SK-N-SH (cell line): Measurements from ENCODE around the gene SHROOM3. TPM values are rescaled to one million over a fixed set of nuclear protein-coding genes. Genes with fewer than 3 reads are reported as not detected.

ENCODE experiments used
- CTCF ChIA-PET: fragments of 300-600, 350-600 bp; formaldehyde crosslinking; extraction: SDS; loops from one replicate; lab custom pipeline; 2021; lab: Yijun Ruan, JAX
- POLR2A ChIA-PET: fragments of 350-600 bp; sonication (Branson Sonifier 250); formaldehyde crosslinking; extraction: SDS; loops from one replicate; lab custom pipeline; 2020; ENCODE audit warnings: antibody characterized with exemption, inconsistent platforms; lab: Yijun Ruan, JAX
- DNase-seq: peaks from one replicate; pipeline ENCODE4 v3.0.0; 2012
- H2AFZ ChIP-seq: fragments of 200-600 bp; sonication (generic); 2 replicates; pipeline ENCODE4 v1.8.1; 2016; ENCODE audit warnings: antibody characterized with exemption, mild to moderate bottlenecking, low read depth
- H3F3A ChIP-seq: fragments of 200-600 bp; sonication (generic); replicated peaks from 2 replicates; pipeline ENCODE3; 2016; ENCODE audit warnings: antibody characterized with exemption, mild to moderate bottlenecking; ENCODE audit not compliant: insufficient read depth
- H3K27ac ChIP-seq, 2 experiments: fragments of 200-500 bp in 1 of 2; fragments of 200-600 bp in 1 of 2; sonication (Bioruptor generic) in 1 of 2; sonication (generic), shearing (Covaris generic) in 1 of 2; 2 replicates each; pipeline versions ENCODE4 v1.5.1 to v1.6.1; 2014 to 2016; ENCODE audit warnings: low read depth in 2 of 2, inconsistent platforms in 1 of 2, low read length in 1 of 2, mild to moderate bottlenecking in 1 of 2, mixed read lengths in 1 of 2
- H3K27me3 ChIP-seq: fragments of 200-600 bp; sonication (generic), shearing (Covaris generic); 2 replicates; pipeline ENCODE4 v1.6.1; 2016; ENCODE audit warnings: mixed run types; ENCODE audit not compliant: insufficient read depth
- H3K36me3 ChIP-seq, 2 experiments: fragments of 200-500 bp in 1 of 2; fragments of 200-600 bp in 1 of 2; sonication (Bioruptor generic) in 1 of 2; sonication (generic) in 1 of 2; replicated peaks in 1 of 2; 2 replicates each; pipeline versions ENCODE3 to v1.5.1; 2014 to 2016; ENCODE audit warnings: low read length in 1 of 2, mild to moderate bottlenecking in 1 of 2; ENCODE audit not compliant: insufficient read depth in 2 of 2, control insufficient read depth in 1 of 2
- H3K4me1 ChIP-seq, 2 experiments: fragments of 200-500 bp in 1 of 2; fragments of 200-600 bp in 1 of 2; sonication (Bioruptor generic) in 1 of 2; sonication (generic), shearing (Covaris generic) in 1 of 2; 2 replicates each; pipeline versions ENCODE4 v1.5.1 to v1.6.1; 2014 to 2016; ENCODE audit warnings: low read depth in 1 of 2, low read length in 1 of 2, mixed run types in 1 of 2; ENCODE audit not compliant: insufficient read depth in 2 of 2, control insufficient read depth in 1 of 2
- H3K4me2 ChIP-seq: fragments of 200-600 bp; sonication (generic), shearing (Covaris generic); 2 replicates; pipeline ENCODE4 v1.6.1; 2017; ENCODE audit warnings: mixed run types
- H3K4me3 ChIP-seq, 2 experiments: fragments of 200-500 bp in 1 of 2; fragments of 200-600 bp in 1 of 2; sonication (Bioruptor generic) in 1 of 2; sonication (generic), shearing (Covaris generic) in 1 of 2; 2 replicates each; pipeline versions ENCODE4 v1.5.1 to v1.8.1; 2014 to 2016; ENCODE audit warnings: low read depth in 2 of 2, inconsistent platforms in 1 of 2, low read length in 1 of 2, mild to moderate bottlenecking in 1 of 2, mixed read lengths in 1 of 2, moderate library complexity in 1 of 2
- H3K79me2 ChIP-seq: fragments of 200-600 bp; sonication (generic); 2 replicates; pipeline ENCODE4 v1.8.1; 2017; ENCODE audit warnings: mild to moderate bottlenecking; ENCODE audit not compliant: insufficient read depth
- H3K9ac ChIP-seq: fragments of 200-600 bp; sonication (generic); 2 replicates; pipeline ENCODE4 v1.6.1; 2017; ENCODE audit warnings: mixed run types
- H3K9me2 ChIP-seq: fragments of 200-600 bp; sonication (generic); 2 replicates; pipeline ENCODE4 v1.6.1; 2017; ENCODE audit warnings: mixed run types
- H3K9me3 ChIP-seq: fragments of 200-600 bp; sonication (generic); 2 replicates; pipeline ENCODE4 v1.6.1; 2017; ENCODE audit warnings: mixed run types, mild to moderate bottlenecking, moderate library complexity
- H4K20me1 ChIP-seq: fragments of 200-600 bp; sonication (generic); 2 replicates; pipeline ENCODE4 v1.6.1; 2017; ENCODE audit warnings: mild to moderate bottlenecking, mixed run types; ENCODE audit not compliant: insufficient read depth
- CTCF ChIP-seq: fragments of 200-600 bp; sonication (generic); IDR thresholded peaks from 2 replicates; pipeline ENCODE4 v1.6.1; 2017; ENCODE audit warnings: antibody characterized with exemption, mild to moderate bottlenecking, moderate library complexity
- EP300 ChIP-seq, 2 experiments: IDR thresholded peaks; 2 replicates each; pipeline versions ENCODE4 v1.4.0 to v1.6.1; 2012; ENCODE audit warnings: borderline replicate concordance in 1 of 2, low read depth in 1 of 2, low read length in 1 of 2
- EZH2phosphoT487 ChIP-seq: fragments of 200-600 bp; sonication (generic); IDR thresholded peaks from 2 replicates; pipeline ENCODE4 v1.6.1; 2017; ENCODE audit warnings: low read depth, mixed run types, mild to moderate bottlenecking, antibody characterized with exemption, moderate library complexity, borderline replicate concordance
- FOSL2 ChIP-seq: IDR thresholded peaks from 2 replicates; pipeline ENCODE4 v1.4.0; 2012; ENCODE audit warnings: low read depth, mild to moderate bottlenecking, moderate library complexity, borderline replicate concordance
- FOXJ3 ChIP-seq: sonication (generic); formaldehyde crosslinking; IDR thresholded peaks from 2 replicates; pipeline ENCODE4 v1.5.1; 2020; ENCODE audit warnings: mild to moderate bottlenecking, missing genetic modification reagents
- FOXM1 ChIP-seq: IDR thresholded peaks from 2 replicates; pipeline ENCODE4 v1.4.0; 2012; ENCODE audit warnings: low read depth, mild to moderate bottlenecking
- GABPA ChIP-seq: IDR thresholded peaks from 2 replicates; pipeline ENCODE4 v1.4.0; 2012; ENCODE audit warnings: low read depth, mild to moderate bottlenecking
- GATA2 ChIP-seq: sonication (generic); formaldehyde crosslinking; IDR thresholded peaks from 2 replicates; pipeline ENCODE4 v1.5.0; 2020; ENCODE audit warnings: mild to moderate bottlenecking, missing genetic modification reagents
- IRF3 ChIP-seq: fragments of 150-350 bp; IDR thresholded peaks from 2 replicates; pipeline ENCODE4 v1.6.1; 2016; ENCODE audit warnings: mild to moderate bottlenecking, low read depth, low read length
- MEF2A ChIP-seq: IDR thresholded peaks from 2 replicates; pipeline ENCODE4 v1.4.0; 2012; ENCODE audit warnings: low read depth, borderline replicate concordance
- MXI1 ChIP-seq: IDR thresholded peaks from 2 replicates; pipeline ENCODE4 v1.6.1; 2012; ENCODE audit warnings: mild to moderate bottlenecking, low read depth, low read length, improper control_type of control experiment
- NRF1 ChIP-seq: IDR thresholded peaks from 2 replicates; pipeline ENCODE4 v1.6.1; 2012; ENCODE audit warnings: low read depth, mild to moderate bottlenecking, low read length
- PBX3 ChIP-seq: IDR thresholded peaks from 2 replicates; pipeline ENCODE4; 2012
- RAD21 ChIP-seq: IDR thresholded peaks from 2 replicates; pipeline ENCODE4 v1.6.1; 2012; ENCODE audit warnings: mild to moderate bottlenecking, low read length
- RCOR1 ChIP-seq: fragments of 150-350 bp; IDR thresholded peaks from 2 replicates; pipeline ENCODE4 v1.6.1; 2017; ENCODE audit warnings: antibody characterized with exemption, low read length
- RFX5 ChIP-seq: IDR thresholded peaks from 2 replicates; pipeline ENCODE4 v1.6.1; 2012; ENCODE audit warnings: mild to moderate bottlenecking, improper control_type of control experiment, low read length
- RXRA ChIP-seq: IDR thresholded peaks from 2 replicates; pipeline ENCODE4 v1.4.0; 2012; ENCODE audit warnings: low read depth, mild to moderate bottlenecking, borderline replicate concordance
- SIN3A ChIP-seq: IDR thresholded peaks from 2 replicates; pipeline ENCODE4 v1.6.1; 2012; ENCODE audit warnings: low read depth, mild to moderate bottlenecking, low read length, moderate library complexity, borderline replicate concordance
- TAF1 ChIP-seq: IDR thresholded peaks from 2 replicates; pipeline ENCODE4 v1.6.1; 2012; ENCODE audit warnings: low read depth, mild to moderate bottlenecking, low read length, moderate library complexity, borderline replicate concordance
- TCF12 ChIP-seq: IDR thresholded peaks from 2 replicates; pipeline ENCODE4 v1.4.0; 2012
- TEAD4 ChIP-seq: IDR thresholded peaks from 2 replicates; pipeline ENCODE4 v1.4.0; 2012; ENCODE audit warnings: mild to moderate bottlenecking, borderline replicate concordance; ENCODE audit not compliant: insufficient read depth
- USF1 ChIP-seq: IDR thresholded peaks from 2 replicates; pipeline ENCODE4 v1.4.0; 2012; ENCODE audit warnings: low read depth, borderline replicate concordance
- WGBS: methylation state at CpG from one replicate; pipeline ENCODE4 v1.1.6; 2017; ENCODE audit warnings: low lambda C conversion rate; 5-methylcytosine and 5-hydroxymethylcytosine counted together
- polyA plus RNA-seq, 3 experiments: library from polyadenylated mRNA; depleted of rRNA; stranded (reverse); fragments of >200 nt; gene quantifications; 2 replicates each; pipeline ENCODE4 v1.2.3, GENCODE V29; 2012

The SHROOM3 gene
- polyA plus RNA-seq, 1 of the 3 experiments (the other 2 are of a cell fraction) = 4.3 TPM

- Histone ChIP-seq H3K36me3 (no peaks in the 10 kb centered on the region), H4K20me1 (no peaks in the 10 kb centered on the region), H3K27me3 (no peaks in the 10 kb centered on the region), H3K27ac (no peak overlapping the region), H2AFZ (no peak overlapping the region), H3F3A (peaks cover 8% of the 10 kb centered on the region), H3K4me3 (no peak overlapping the region), H3K9ac (no peak overlapping the region), H3K79me2 (no peaks in the 10 kb centered on the region), H3K4me1 (peaks cover 0 to 1% of the 10 kb centered on the region in 2 experiments; a peak in 2 of 4 replicates), H3K4me2 (no peak overlapping the region), H3K9me3 (no peaks in the 10 kb centered on the region), H3K9me2 (no peaks in the 10 kb centered on the region)
- ChIA-PET POLR2A (no interaction called here), CTCF (no interaction called here)
- no peak for DNase-seq
- TF ChIP-seq FOXM1 (no peak), USF1 (no peak), TAF1 (no peak), PBX3 (no peak), GABPA (no peak), FOSL2 (no peak), RFX5 (no peak), EP300 (IDR thresholded peaks at IDR 0.05; ENCODE audit: borderline replicate concordance in 1 of 2, low read depth in 1 of 2, low read length in 1 of 2) (no peak), GATA2 (CRISPR knock-in tag) (no peak), RXRA (no peak), EZH2phosphoT487 (no peak), FOXJ3 (CRISPR knock-in tag) (no peak), NRF1 (no peak), IRF3 (no peak)
- 100% methylated on average over 3 of the region's 5 CpGs for WGBS
Measured at GRCh38 chr4:76596713-76597112, 161.7 kb downstream of the SHROOM3 start.

- WGBS = 80% methylated on average over 5 of the region's 5 CpGs
- POLR2A ChIA-PET = no interaction called here
- no peaks in the 10 kb centered on the region for H3K9me3 ChIP-seq
- TF ChIP-seq GABPA (no peak), FOXJ3 (CRISPR knock-in tag) (no peak), MEF2A (no peak), FOSL2 (no peak), MXI1 (no peak), SIN3A (no peak), CTCF (no peak), RCOR1 (no peak), TCF12 (no peak), FOXM1 (no peak), RAD21 (no peak), TEAD4 (no peak), IRF3 (no peak), RFX5 (no peak)
Measured at GRCh38 chr4:76597423-76597979, 162.5 kb downstream of the SHROOM3 start.

More at GRCh38 chr4:76597423-76597979, 162.5 kb downstream of the SHROOM3 start:
- Histone ChIP-seq H3K79me2 (no peaks in the 10 kb centered on the region), H3F3A (peaks cover under 1% of the 10 kb centered on the region), H4K20me1 (no peaks in the 10 kb centered on the region), H2AFZ (peak overlapping the region; percentile 21; the same call in 1 of the 2 replicates), H3K4me2 (no peak overlapping the region), H3K9me2 (no peaks in the 10 kb centered on the region), H3K9ac (no peak overlapping the region), H3K27me3 (no peaks in the 10 kb centered on the region), H3K4me1 (no peaks in the 10 kb centered on the region; a peak in 1 of 4 replicates), H3K27ac (no peak overlapping the region), H3K4me3 (no peak overlapping the region), H3K36me3 (no peaks in the 10 kb centered on the region)
- no peak for DNase-seq
- CTCF ChIA-PET = interaction anchor here (1.0 kb wide), 1 partner anchor 8 kb away, joined by 3 read pairs; no protein-coding TSS in a partner anchor
